Fibroblast of peridontal ligament (primary cell): ENCODE results near the gene KYNU.
"Not testable (repeated sequence)": the region's sequence is repeated elsewhere in the genome, so short reads cannot be mapped to it uniquely, and the experiment has no call there.

ENCODE experiments used
- DNase-seq: peaks from one replicate; pipeline ENCODE4 v3.0.0-alpha.2; 2010; ENCODE audit errors: extremely low read depth

The KYNU gene

DNA sequence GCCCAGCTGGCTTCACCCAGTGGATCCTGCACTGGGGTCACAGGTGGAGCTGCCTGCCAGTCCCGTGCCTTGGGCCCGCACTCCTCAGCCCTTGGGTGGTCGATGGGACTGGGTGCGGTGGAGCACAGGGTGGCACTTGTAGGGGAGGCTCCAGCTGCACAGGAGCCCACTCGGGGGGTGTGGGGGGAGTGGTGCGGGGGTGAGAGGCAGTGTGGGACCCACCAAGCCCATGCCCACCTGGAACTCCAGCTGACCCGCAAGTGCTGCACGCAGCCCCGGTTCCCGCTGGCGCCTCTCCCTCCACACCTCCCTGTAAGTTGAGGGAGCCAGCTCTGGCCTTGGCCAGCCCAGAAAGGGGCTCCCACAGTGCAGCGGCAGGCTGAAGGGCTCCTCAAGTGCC is 212.1 kb downstream of the KYNU start:
- DNase-seq: not testable (repeated sequence)
